ENCODE results near the gene SLC17A3. TPM values are rescaled to one million over a fixed set of nuclear protein-coding genes. Genes with fewer than 3 reads are reported as not detected.

The SLC17A3 gene
- total RNA-seq, 1 experiment from 2014 or later, result not detected

- ChIA-PET CTCF (no interaction called here), POLR2A (no interaction called here), RAD21 (ENCODE audit: low non-redundant PET in 1 of 2, low total read pairs in 2 of 2, uncharacterized antibody in 2 of 2, unreplicated experiment in 2 of 2) (no interaction called here)
- Histone ChIP-seq H3K4me1 (ENCODE audit: control insufficient read depth in 1 of 2, insufficient read depth in 2 of 2, low read length in 2 of 2) (no peaks in the 10 kb centered on the region), H3K9me3 (ENCODE audit: control insufficient read depth in 1 of 2, insufficient read depth in 1 of 2, low read depth in 1 of 2, low read length in 2 of 2) (no peaks in the 10 kb centered on the region), H3K27ac (ENCODE audit: low read depth, low read length) (no peak overlapping the region), H2AFZ (ENCODE audit: low read depth, low read length, poor library complexity, severe bottlenecking) (no peak overlapping the region), H3K36me3 (ENCODE audit: control insufficient read depth in 1 of 2, insufficient read depth in 2 of 2, low read length in 2 of 2) (no peaks in the 10 kb centered on the region), H3K9me2 (ENCODE audit: insufficient read depth) (no peaks in the 10 kb centered on the region), H3K4me3 (replicated peaks in 1 of 2; ENCODE audit: low read depth in 1 of 2, low read length in 2 of 2) (no peak overlapping the region), H3K9ac (ENCODE audit: low read length) (no peak overlapping the region), H3K27me3 (ENCODE audit: insufficient read depth, low read length) (no peaks in the 10 kb centered on the region), H3K4me2 (ENCODE audit: low read length) (no peak overlapping the region), H4K20me1 (ENCODE audit: insufficient read depth) (no peaks in the 10 kb centered on the region), H3K79me2 (ENCODE audit: insufficient read depth, low read length) (no peaks in the 10 kb centered on the region)
- TF ChIP-seq REST (IDR thresholded peaks at IDR 0.05; ENCODE audit: low read depth), result no peak
- TF ChIP-seq JUND (IDR thresholded peaks at IDR 0.05), result no peak
- no peak for TF ChIP-seq ZNF274 (IDR thresholded peaks at IDR 0.05; ENCODE audit: low read depth, low read length)
- no peak for TF ChIP-seq SP1 (IDR thresholded peaks at IDR 0.05; ENCODE audit: low read depth)
- no peak for TF ChIP-seq ELF1 (IDR thresholded peaks at IDR 0.05; ENCODE audit: borderline replicate concordance, low read depth)
- no peak for TF ChIP-seq ZFX (IDR thresholded peaks at IDR 0.05)
- no peak for TF ChIP-seq POLR2AphosphoS5 (IDR thresholded peaks at IDR 0.05; ENCODE audit: low read depth, low read length)
- no peak for TF ChIP-seq YY1 (IDR thresholded peaks at IDR 0.05; ENCODE audit: extremely low read depth, insufficient replicate concordance, low read depth, low read length)
- TF ChIP-seq MAX (IDR thresholded peaks at IDR 0.05), result no peak
- TF ChIP-seq POLR2A (IDR thresholded peaks at IDR 0.05; ENCODE audit: borderline replicate concordance, extremely low read depth, insufficient read depth, insufficient read length), result no peak
- TF ChIP-seq CEBPB (IDR thresholded peaks at IDR 0.05; ENCODE audit: low read depth), result no peak
- TF ChIP-seq EZH2phosphoT487 (IDR thresholded peaks at IDR 0.05; ENCODE audit: borderline replicate concordance), result no peak
- intact Hi-C loops (cut with micrococcal nuclease), result no loop called here
- ATAC-seq (no peak), DNase-seq (ENCODE audit: low read depth, low spot score) (no peak)
- BruUV-seq (replicated peaks), result no TSS peak
Measured at GRCh38 chr6:25863360-25863759, 10.7 kb downstream of the SLC17A3 start.
